MM.1S (cell line): Measurements from ENCODE around the gene NME7.

Source experiments
- EZH2 ChIP-seq: fragments of 300-600 bp; sonication (generic); optimal IDR thresholded peaks from 2 replicates; pipeline ENCODE3; 2017; ENCODE audit warnings: low read depth, mild to moderate bottlenecking, antibody characterized with exemption, low read length, mixed read lengths
- TF ChIP-seq, protein P1 (sequence below): fragments of 300-600 bp; sonication (generic); IDR thresholded peaks from 2 replicates; pipeline ENCODE4 v1.5.1; 2016; ENCODE audit warnings: antibody characterized with exemption, low read length, mixed read lengths

DNA sequence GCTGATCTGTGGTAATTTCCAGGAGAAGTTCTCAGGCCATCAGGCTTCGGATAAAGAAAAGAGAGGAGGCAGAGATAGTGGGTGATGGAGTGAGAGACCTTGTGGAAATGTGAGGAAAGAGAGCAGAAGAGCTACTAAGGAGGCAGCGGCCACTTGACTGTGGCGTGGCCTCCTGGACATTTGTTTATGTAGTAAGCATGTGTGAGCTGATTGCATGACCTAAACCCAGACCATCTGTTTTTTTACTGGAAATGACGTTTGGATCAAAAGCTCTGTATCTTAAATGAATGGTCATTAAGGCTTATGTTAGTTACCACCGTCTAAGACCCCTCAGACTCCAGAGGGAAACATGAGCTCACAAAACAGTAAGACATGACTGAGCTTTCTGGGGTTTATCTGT, 247.5 kb downstream of the NME7 start:
- TF ChIP-seq EZH2: no peak
- TF ChIP-seq, protein P1, sequence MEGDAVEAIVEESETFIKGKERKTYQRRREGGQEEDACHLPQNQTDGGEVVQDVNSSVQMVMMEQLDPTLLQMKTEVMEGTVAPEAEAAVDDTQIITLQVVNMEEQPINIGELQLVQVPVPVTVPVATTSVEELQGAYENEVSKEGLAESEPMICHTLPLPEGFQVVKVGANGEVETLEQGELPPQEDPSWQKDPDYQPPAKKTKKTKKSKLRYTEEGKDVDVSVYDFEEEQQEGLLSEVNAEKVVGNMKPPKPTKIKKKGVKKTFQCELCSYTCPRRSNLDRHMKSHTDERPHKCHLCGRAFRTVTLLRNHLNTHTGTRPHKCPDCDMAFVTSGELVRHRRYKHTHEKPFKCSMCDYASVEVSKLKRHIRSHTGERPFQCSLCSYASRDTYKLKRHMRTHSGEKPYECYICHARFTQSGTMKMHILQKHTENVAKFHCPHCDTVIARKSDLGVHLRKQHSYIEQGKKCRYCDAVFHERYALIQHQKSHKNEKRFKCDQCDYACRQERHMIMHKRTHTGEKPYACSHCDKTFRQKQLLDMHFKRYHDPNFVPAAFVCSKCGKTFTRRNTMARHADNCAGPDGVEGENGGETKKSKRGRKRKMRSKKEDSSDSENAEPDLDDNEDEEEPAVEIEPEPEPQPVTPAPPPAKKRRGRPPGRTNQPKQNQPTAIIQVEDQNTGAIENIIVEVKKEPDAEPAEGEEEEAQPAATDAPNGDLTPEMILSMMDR: no peak
